PC-3 (cell line): Measurements from ENCODE around the gene RPS2. TPM values are rescaled to one million over a fixed set of nuclear protein-coding genes. Genes with fewer than 3 reads are reported as not detected.

Experiments used
- ATAC-seq: fragments of 200-7000 bp; cut with Tn5 transposase; 2 replicates; pipeline ENCODE4 v1.9.1; 2020; ENCODE audit warnings: mild to moderate bottlenecking, moderate library complexity
- BruUV-seq: library from RNA; stranded (reverse); fragments of 400-500 nt; replicated peaks from 2 replicates; lab custom pipeline; 2021; lab: Mats Ljungman, UMichigan
- CTCF ChIA-PET: fragments of 300-600 bp; sonication (Branson Sonifier 250); formaldehyde crosslinking; loops from one replicate; lab custom pipeline; 2022; ENCODE audit warnings: antibody characterized with exemption; lab: Charles Lee
- POLR2A ChIA-PET: fragments of 300-600 bp; sonication (Branson Sonifier 250); formaldehyde crosslinking; loops from one replicate; lab custom pipeline; 2022; ENCODE audit warnings: antibody characterized with exemption; ENCODE audit not compliant: unreplicated experiment; lab: Charles Lee
- DNase-seq: peaks from one replicate; pipeline ENCODE4 v3.0.0-alpha.2; 2015
- H2AFZ ChIP-seq: fragments of 300-600 bp; sonication (generic); 2 replicates; pipeline ENCODE4 v1.6.0; 2016; ENCODE audit warnings: antibody characterized with exemption, low read length
- H3F3A ChIP-seq: fragments of 300-600 bp; sonication (generic); one replicate; pipeline ENCODE4 v1.6.0; 2017; ENCODE audit warnings: antibody characterized with exemption, low read length, control low read depth, mild to moderate bottlenecking; ENCODE audit not compliant: unreplicated experiment
- H3K27ac ChIP-seq: fragments of 300-600 bp; sonication (generic); 2 replicates; pipeline ENCODE4 v1.5.1; 2016; ENCODE audit warnings: mild to moderate bottlenecking, low read length
- H3K27me3 ChIP-seq: fragments of 300-600 bp; sonication (generic); 2 replicates; pipeline ENCODE4 v1.6.1; 2016; ENCODE audit warnings: low read length, mixed read lengths
- H3K36me3 ChIP-seq: fragments of 300-600 bp; sonication (generic); 2 replicates; pipeline ENCODE4 v1.6.1; 2016; ENCODE audit warnings: low read depth, mixed run types, low read length, mixed read lengths
- H3K4me1 ChIP-seq: fragments of 300-600 bp; sonication (generic); 2 replicates; pipeline ENCODE4 v1.5.1; 2016; ENCODE audit warnings: low read length; ENCODE audit not compliant: insufficient read depth
- H3K4me2 ChIP-seq: fragments of 300-600 bp; sonication (generic); 2 replicates; pipeline ENCODE4 v1.6.0; 2016; ENCODE audit warnings: low read length
- H3K4me3 ChIP-seq: fragments of 300-600 bp; sonication (generic); 2 replicates; pipeline ENCODE4 v1.5.1; 2016; ENCODE audit warnings: mild to moderate bottlenecking, low read length, mixed read lengths
- H3K79me2 ChIP-seq: fragments of 300-600 bp; sonication (generic); 2 replicates; pipeline ENCODE4 v1.6.1; 2017; ENCODE audit warnings: low read length, mixed read lengths
- H3K9ac ChIP-seq: fragments of 300-600 bp; sonication (generic); 2 replicates; pipeline ENCODE4 v1.6.0; 2016; ENCODE audit warnings: mild to moderate bottlenecking, low read length
- H3K9me2 ChIP-seq: fragments of 300-600 bp; sonication (generic); replicated peaks from 2 replicates; pipeline ENCODE4 v1.6.1; 2016; ENCODE audit warnings: mixed run types, low read length, mixed read lengths
- H3K9me3 ChIP-seq: fragments of 300-600 bp; sonication (generic); 2 replicates; pipeline ENCODE4 v1.6.1; 2016; ENCODE audit warnings: low read length, mixed read lengths
- H4K20me1 ChIP-seq: fragments of 300-600 bp; sonication (generic); 2 replicates; pipeline ENCODE4 v1.6.1; 2016; ENCODE audit warnings: low read length, mixed read lengths
- EZH2 ChIP-seq: fragments of 300-600 bp; sonication (generic); IDR thresholded peaks from one replicate; pipeline ENCODE4 v1.6.1; 2017; ENCODE audit warnings: antibody characterized with exemption, mild to moderate bottlenecking, low read length; ENCODE audit not compliant: unreplicated experiment
- EZH2phosphoT487 ChIP-seq: fragments of 300-600 bp; sonication (generic); IDR thresholded peaks from 2 replicates; pipeline ENCODE4 v1.6.1; 2018; ENCODE audit warnings: mild to moderate bottlenecking, antibody characterized with exemption, low read length, borderline replicate concordance
- intact Hi-C: fragments of 100-400 bp; cut with micrococcal nuclease; formaldehyde crosslinking; loops from 2 replicates; pipeline ENCODE4 v1.9.0; 2023
- total RNA-seq: library from RNA; depleted of rRNA; stranded (reverse); fragments of >200 nt; gene quantifications from 2 replicates; pipeline ENCODE4 v1.2.3, GENCODE V29; 2014
- TF ChIP-seq, protein P1 (sequence below): fragments of 300-600 bp; sonication (generic); conservative IDR thresholded peaks from 2 replicates; pipeline ENCODE4 v1.5.1; 2017; ENCODE audit warnings: antibody characterized with exemption, low read depth, mild to moderate bottlenecking, low read length

Gene RPS2
- total RNA-seq, 1 experiment from 2014 or later, result 2,234 TPM

- TF ChIP-seq EZH2phosphoT487 (no peak), EZH2 (no peak)
- TF ChIP-seq, protein P1, sequence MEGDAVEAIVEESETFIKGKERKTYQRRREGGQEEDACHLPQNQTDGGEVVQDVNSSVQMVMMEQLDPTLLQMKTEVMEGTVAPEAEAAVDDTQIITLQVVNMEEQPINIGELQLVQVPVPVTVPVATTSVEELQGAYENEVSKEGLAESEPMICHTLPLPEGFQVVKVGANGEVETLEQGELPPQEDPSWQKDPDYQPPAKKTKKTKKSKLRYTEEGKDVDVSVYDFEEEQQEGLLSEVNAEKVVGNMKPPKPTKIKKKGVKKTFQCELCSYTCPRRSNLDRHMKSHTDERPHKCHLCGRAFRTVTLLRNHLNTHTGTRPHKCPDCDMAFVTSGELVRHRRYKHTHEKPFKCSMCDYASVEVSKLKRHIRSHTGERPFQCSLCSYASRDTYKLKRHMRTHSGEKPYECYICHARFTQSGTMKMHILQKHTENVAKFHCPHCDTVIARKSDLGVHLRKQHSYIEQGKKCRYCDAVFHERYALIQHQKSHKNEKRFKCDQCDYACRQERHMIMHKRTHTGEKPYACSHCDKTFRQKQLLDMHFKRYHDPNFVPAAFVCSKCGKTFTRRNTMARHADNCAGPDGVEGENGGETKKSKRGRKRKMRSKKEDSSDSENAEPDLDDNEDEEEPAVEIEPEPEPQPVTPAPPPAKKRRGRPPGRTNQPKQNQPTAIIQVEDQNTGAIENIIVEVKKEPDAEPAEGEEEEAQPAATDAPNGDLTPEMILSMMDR, result no peak
- POLR2A ChIA-PET, result interaction anchor here (0.6 kb wide), 1 partner anchor 14 kb away, joined by 9 read pairs; no protein-coding TSS in a partner anchor
- H3K4me2 ChIP-seq, result peak overlapping the region; percentile 91
- peaks cover 25% of the 10 kb centered on the region for H3K4me1 ChIP-seq
- peak overlapping the region; percentile 94 for H3K4me3 ChIP-seq
- peak overlapping the region; percentile 64 for H3K27ac ChIP-seq
- H3K9me2 ChIP-seq, result no peaks in the 10 kb centered on the region
- intact Hi-C loops, result no loop called here
- H3K79me2 ChIP-seq, result peaks cover 65% of the 10 kb centered on the region
- no peaks in the 10 kb centered on the region for H3K27me3 ChIP-seq
- CTCF ChIA-PET, result interaction anchor here (1.3 kb wide), 1 partner anchor 14 kb away, joined by 20 read pairs; no protein-coding TSS in a partner anchor
- DNase-seq (peak; percentile 22), ATAC-seq (no peak)
- no peaks in the 10 kb centered on the region for H3F3A ChIP-seq
- H3K36me3 ChIP-seq, result peaks cover 3% of the 10 kb centered on the region; the same call in 1 of the 2 replicates
- H3K9me3 ChIP-seq, result no peaks in the 10 kb centered on the region
- no peak overlapping the region for H2AFZ ChIP-seq
- BruUV-seq, result no TSS peak
- peak overlapping the region; percentile 97 for H3K9ac ChIP-seq
- H4K20me1 ChIP-seq, result peaks cover 27% of the 10 kb centered on the region
Measured at GRCh38 chr16:2008631-2009163, 44.1 kb upstream of the RPS2 start.

GRCh38 chr16:2008009-2008526 lies 43.4 kb upstream of the RPS2 start:
- H3K27me3 ChIP-seq, result no peaks in the 10 kb centered on the region
- ChIA-PET CTCF (interaction anchor here (1.3 kb wide), 1 partner anchor 15 kb away, joined by 20 read pairs; no protein-coding TSS in a partner anchor), POLR2A (interaction anchor here (0.6 kb wide), 2 partner anchors 15 to 24 kb away, joined by 4 to 9 read pairs; partner anchors contain the start of gene GFER)
- BruUV-seq, result TSS peak; percentile 68
- peaks cover 71% of the 10 kb centered on the region for H3K79me2 ChIP-seq
- intact Hi-C loops, result no loop called here
- peaks cover 3% of the 10 kb centered on the region; the same call in 1 of the 2 replicates for H3K36me3 ChIP-seq
- peak overlapping the region; percentile 97 for H3K9ac ChIP-seq
- TF ChIP-seq EZH2phosphoT487, result 0 out of 2 replicates have a peak, but pooled peaks have one; percentile 48
- TF ChIP-seq EZH2, result no peak
- TF ChIP-seq, protein P1, result no peak
- H3F3A ChIP-seq, result no peaks in the 10 kb centered on the region
- no peaks in the 10 kb centered on the region for H3K9me2 ChIP-seq
- no peak overlapping the region for H2AFZ ChIP-seq
- H3K4me2 ChIP-seq, result peak overlapping the region; percentile 91
- ATAC-seq, result peak; percentile 60
- peaks cover 33% of the 10 kb centered on the region for H4K20me1 ChIP-seq
- H3K4me3 ChIP-seq, result peak overlapping the region; percentile 94
- H3K9me3 ChIP-seq, result no peaks in the 10 kb centered on the region
- peaks cover 25% of the 10 kb centered on the region for H3K4me1 ChIP-seq
- peak overlapping the region; percentile 64 for H3K27ac ChIP-seq
- DNase-seq, result peak; percentile 82
